GM23338 (cell line): Measurements from ENCODE around the gene LBX1. TPM values are rescaled to one million over a fixed set of nuclear protein-coding genes. Genes with fewer than 3 reads are reported as not detected.
A peak's percentile ranks its signal among the peaks of the same experiment; 100 is the strongest.

Source experiments
- ATAC-seq: fragments of 200-7000 bp; cut with Tn5 transposase; 3 replicates; pipeline ENCODE4 v1.9.1; 2020
- DNase-seq: peaks from one replicate; pipeline ENCODE4 v3.0.0-alpha.2; 2015; ENCODE audit warnings: low spot score
- H2AFZ ChIP-seq: fragments of 200-600 bp; sonication (generic); 2 replicates; pipeline ENCODE4 v1.8.0; 2016; ENCODE audit warnings: antibody characterized with exemption, mild to moderate bottlenecking, moderate library complexity
- H3F3A ChIP-seq: fragments of 200-600 bp; sonication (generic); replicated peaks from 2 replicates; pipeline ENCODE4 v1.8.0; 2017; ENCODE audit warnings: antibody characterized with exemption, mixed run types, low read depth
- H3K27ac ChIP-seq: fragments of 200-600 bp; sonication (generic); 2 replicates; pipeline ENCODE4 v1.6.1; 2016; ENCODE audit warnings: low read depth
- H3K27me3 ChIP-seq: fragments of 200-600 bp; sonication (generic); 2 replicates; pipeline ENCODE4 v1.8.0; 2016; ENCODE audit warnings: mild to moderate bottlenecking, mixed run types, moderate library complexity; ENCODE audit not compliant: insufficient read depth
- H3K36me3 ChIP-seq: fragments of 200-600 bp; sonication (generic); 2 replicates; pipeline ENCODE4 v1.8.0; 2016; ENCODE audit warnings: mild to moderate bottlenecking; ENCODE audit not compliant: insufficient read depth
- H3K4me1 ChIP-seq: fragments of 200-600 bp; sonication (generic); 2 replicates; pipeline ENCODE4 v1.8.0; 2016; ENCODE audit warnings: mild to moderate bottlenecking, moderate library complexity; ENCODE audit not compliant: insufficient read depth
- H3K4me2 ChIP-seq: fragments of 200-600 bp; sonication (generic); 2 replicates; pipeline ENCODE4 v1.7.1; 2017; ENCODE audit warnings: mixed run types
- H3K4me3 ChIP-seq: fragments of 200-600 bp; sonication (generic); 2 replicates; pipeline ENCODE4 v1.6.1; 2016; ENCODE audit warnings: mixed run types
- H3K79me2 ChIP-seq: fragments of 200-600 bp; sonication (generic); replicated peaks from 2 replicates; pipeline ENCODE4 v1.8.0; 2017; ENCODE audit warnings: mild to moderate bottlenecking; ENCODE audit not compliant: insufficient read depth
- H3K9me2 ChIP-seq: fragments of 200-600 bp; sonication (generic); 2 replicates; pipeline ENCODE4 v1.8.0; 2017; ENCODE audit not compliant: insufficient read depth
- H4K20me1 ChIP-seq: fragments of 200-600 bp; sonication (generic); replicated peaks from 2 replicates; pipeline ENCODE4 v1.8.0; 2017; ENCODE audit warnings: mild to moderate bottlenecking; ENCODE audit not compliant: insufficient read depth
- H3K27ac Mint-ChIP-seq: 2 replicates; pipeline ENCODE4 v1.8.0; 2020; ENCODE audit warnings: inconsistent platforms, mild to moderate bottlenecking, moderate library complexity, mixed read lengths
- H3K27me3 Mint-ChIP-seq: 3 replicates; pipeline ENCODE4 v1.8.0; 2022; ENCODE audit warnings: low read depth, mild to moderate bottlenecking, moderate library complexity, mixed read lengths, inconsistent platforms; ENCODE audit not compliant: insufficient read depth, poor library complexity
- H3K36me3 Mint-ChIP-seq: 3 replicates; pipeline ENCODE4 v1.8.0; 2021; ENCODE audit warnings: low read depth, mild to moderate bottlenecking, inconsistent platforms, moderate library complexity, mixed read lengths
- H3K4me1 Mint-ChIP-seq: 3 replicates; pipeline ENCODE4 v1.8.0; 2020; ENCODE audit warnings: mild to moderate bottlenecking, inconsistent platforms, mixed read lengths
- H3K4me3 Mint-ChIP-seq: 3 replicates; pipeline ENCODE4 v1.8.0; 2021; ENCODE audit warnings: moderate library complexity, mild to moderate bottlenecking, inconsistent platforms, mixed read lengths
- H3K9me3 Mint-ChIP-seq: 3 replicates; pipeline ENCODE4 v1.8.0; 2020; ENCODE audit warnings: moderate library complexity, mild to moderate bottlenecking, inconsistent platforms, mixed read lengths
- CREB1 ChIP-seq: fragments of 250-450 bp; sonication (Bioruptor Pico); IDR thresholded peaks from 2 replicates; pipeline ENCODE4 v1.5.0; 2020; ENCODE audit warnings: low read depth, mild to moderate bottlenecking, moderate library complexity
- CTCF ChIP-seq, 2 experiments: fragments of 200-600 bp in 1 of 2; sonication (generic) in 1 of 2; conservative IDR thresholded peaks; 2 replicates each; pipeline versions ENCODE4 v1.5.1 to v1.6.1; 2016 to 2017; ENCODE audit warnings: antibody characterized with exemption in 2 of 2, low read depth in 2 of 2, mild to moderate bottlenecking in 2 of 2, moderate library complexity in 1 of 2
- EZH2 ChIP-seq: fragments of 200-600 bp; sonication (generic); IDR thresholded peaks from one replicate; pipeline ENCODE4 v1.8.0; 2017; ENCODE audit warnings: antibody characterized with exemption, mild to moderate bottlenecking, low read depth; ENCODE audit not compliant: unreplicated experiment
- EZH2phosphoT487 ChIP-seq: fragments of 200-600 bp; sonication (generic); IDR thresholded peaks from one replicate; pipeline ENCODE4 v1.8.1; 2018; ENCODE audit warnings: antibody characterized with exemption; ENCODE audit not compliant: unreplicated experiment
- JUNB ChIP-seq: IDR thresholded peaks from one replicate; pipeline ENCODE4 v1.6.1; 2016; ENCODE audit warnings: antibody characterized with exemption; ENCODE audit not compliant: unreplicated experiment
- NANOG ChIP-seq: IDR thresholded peaks from 2 replicates; pipeline ENCODE4 v1.6.1; 2016; ENCODE audit warnings: antibody characterized with exemption, borderline replicate concordance
- POLR2AphosphoS5 ChIP-seq: IDR thresholded peaks from 2 replicates; pipeline ENCODE4 v1.6.1; 2016; ENCODE audit warnings: antibody characterized with exemption, low read depth
- REST ChIP-seq: IDR thresholded peaks from one replicate; pipeline ENCODE4 v1.6.1; 2018; ENCODE audit warnings: antibody characterized with exemption; ENCODE audit not compliant: unreplicated experiment
- STAT1 ChIP-seq: IDR thresholded peaks from one replicate; pipeline ENCODE4 v1.6.1; 2016; ENCODE audit warnings: antibody characterized with exemption; ENCODE audit not compliant: unreplicated experiment
- ZNF114 ChIP-seq: fragments of 250-450 bp; sonication (Bioruptor Pico); IDR thresholded peaks from 2 replicates; pipeline ENCODE4 v1.5.0; 2020; ENCODE audit warnings: mild to moderate bottlenecking, moderate library complexity
- ZNF331 ChIP-seq: fragments of 250-450 bp; sonication (Bioruptor Pico); IDR thresholded peaks from 2 replicates; pipeline ENCODE4 v1.5.0; 2020; ENCODE audit warnings: low read depth, mild to moderate bottlenecking, moderate library complexity
- ZNF462 ChIP-seq: fragments of 250-450 bp; sonication (Bioruptor Pico); IDR thresholded peaks from 2 replicates; pipeline ENCODE4 v1.5.0; 2020; ENCODE audit warnings: mild to moderate bottlenecking, moderate library complexity
- polyA plus RNA-seq: library from polyadenylated mRNA; unstranded; fragments of >200 nt; fragmentation: Nextera tagmentation; extraction: Ambion mirVana; gene quantifications from 2 replicates; pipeline ENCODE4 v1.2.1, GENCODE V29; 2016
- total RNA-seq: library from RNA; depleted of rRNA; stranded (reverse); fragments of >200 nt; shearing (Covaris generic); gene quantifications from 2 replicates; pipeline ENCODE4 v1.2.3, GENCODE V29; 2014
- TF ChIP-seq, protein P1 (sequence below): IDR thresholded peaks from 2 replicates; pipeline ENCODE4 v1.6.1; 2016; ENCODE audit warnings: antibody characterized with exemption

The LBX1 gene
- total and polyA plus RNA-seq, 2 experiments from 2014 or later, result not detected

DNA sequence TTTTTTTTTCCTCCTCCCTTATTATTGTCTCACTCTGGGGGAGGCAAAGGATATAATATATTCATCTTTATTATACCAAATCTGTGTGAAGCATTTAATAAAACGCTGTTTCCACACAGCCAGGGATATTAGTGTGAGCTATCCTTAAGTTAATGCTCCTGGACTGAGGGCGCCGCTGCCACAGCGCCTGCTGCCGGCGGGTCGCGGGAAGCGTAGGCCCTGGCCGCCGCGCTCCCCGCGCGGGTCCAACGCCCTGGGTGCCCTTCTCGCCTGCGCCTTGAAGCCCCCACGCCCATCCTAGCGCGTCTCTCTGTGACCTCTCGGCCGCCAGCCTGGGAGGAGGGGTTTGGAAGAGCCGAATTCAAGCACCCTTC, 9.5 kb upstream of the LBX1 start:
- H3K4me3 Mint-ChIP-seq, result no peak overlapping the region; the same call in 2 of the 3 replicates
- H3K36me3 Mint-ChIP-seq, result no peaks in the 10 kb centered on the region
- no peak overlapping the region for H3K27ac Mint-ChIP-seq
- Histone ChIP-seq H3K36me3 (no peaks in the 10 kb centered on the region), H3K27ac (no peak overlapping the region), H3K4me3 (peak overlapping the region; percentile 23; the same call in 1 of the 2 replicates), H3K79me2 (no peaks in the 10 kb centered on the region), H3K4me2 (peak overlapping the region; percentile 66), H2AFZ (no peak overlapping the region), H3K9me2 (no peaks in the 10 kb centered on the region), H3F3A (0 out of 2 replicates have a peak, but pooled peaks cover 4% of the 10 kb centered on the region), H3K4me1 (peaks cover 22% of the 10 kb centered on the region; the same call in 1 of the 2 replicates), H4K20me1 (peaks cover 5% of the 10 kb centered on the region), H3K27me3 (peaks cover 96% of the 10 kb centered on the region)
- TF ChIP-seq REST (no peak), POLR2AphosphoS5 (no peak), EZH2phosphoT487 (no peak), JUNB (no peak), ZNF331 (no peak), CREB1 (CRISPR knock-in tag) (no peak), NANOG (no peak), CTCF (conservative IDR thresholded peaks at IDR 0.05; ENCODE audit: low read depth in 2 of 2) (peak; percentile 73 to 76), STAT1 (no peak), ZNF114 (no peak), EZH2 (peak; percentile 68), ZNF462 (CRISPR knock-in tag) (no peak)
- TF ChIP-seq, protein P1, sequence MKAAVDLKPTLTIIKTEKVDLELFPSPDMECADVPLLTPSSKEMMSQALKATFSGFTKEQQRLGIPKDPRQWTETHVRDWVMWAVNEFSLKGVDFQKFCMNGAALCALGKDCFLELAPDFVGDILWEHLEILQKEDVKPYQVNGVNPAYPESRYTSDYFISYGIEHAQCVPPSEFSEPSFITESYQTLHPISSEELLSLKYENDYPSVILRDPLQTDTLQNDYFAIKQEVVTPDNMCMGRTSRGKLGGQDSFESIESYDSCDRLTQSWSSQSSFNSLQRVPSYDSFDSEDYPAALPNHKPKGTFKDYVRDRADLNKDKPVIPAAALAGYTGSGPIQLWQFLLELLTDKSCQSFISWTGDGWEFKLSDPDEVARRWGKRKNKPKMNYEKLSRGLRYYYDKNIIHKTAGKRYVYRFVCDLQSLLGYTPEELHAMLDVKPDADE, result no peak
- no peaks in the 10 kb centered on the region; the same call in 2 of the 3 replicates for H3K9me3 Mint-ChIP-seq
- H3K27me3 Mint-ChIP-seq, result peaks cover 76% of the 10 kb centered on the region
- DNase-seq, result peak; percentile 63
- peak; percentile 55 for ATAC-seq
- H3K4me1 Mint-ChIP-seq, result peaks cover 16% of the 10 kb centered on the region
